NK-92 (cell line): ENCODE measurements around the gene NTN1.
"Not testable (repeated sequence)": the region's sequence is repeated elsewhere in the genome, so short reads cannot be mapped to it uniquely, and the experiment has no call there.

Experiments
- DNase-seq: peaks from one replicate; lab custom pipeline; 2025; ENCODE audit not compliant: unreplicated experiment; lab: John Stamatoyannopoulos, UW

NTN1 gene

GRCh38 chr17:9241371-9241712, 220.0 kb downstream of the NTN1 start:
- DNase-seq = no peak

- no peak for DNase-seq
Observed at GRCh38 chr17:9241774-9242496, 220.6 kb downstream of the NTN1 start.

GRCh38 chr17:9242497-9242881, 221.2 kb downstream of the NTN1 start:
- no peak for DNase-seq

GRCh38 chr17:9242983-9243382, 221.7 kb downstream of the NTN1 start:
- no peak for DNase-seq

- DNase-seq = no peak
Observed at GRCh38 chr17:9244066-9245052, 223.0 kb downstream of the NTN1 start.

- no peak for DNase-seq
Observed at GRCh38 chr17:9247401-9247938, 226.2 kb downstream of the NTN1 start.

GRCh38 chr17:9249245-9249953, 228.1 kb downstream of the NTN1 start:
- DNase-seq = no peak

- no peak for DNase-seq
Observed at GRCh38 chr17:9251273-9251672, 230.0 kb downstream of the NTN1 start.

GRCh38 chr17:9253308-9253707, 232.0 kb downstream of the NTN1 start:
- no peak for DNase-seq

- no peak for DNase-seq
Observed at GRCh38 chr17:9254841-9255240, 233.5 kb downstream of the NTN1 start.

GRCh38 chr17:9255833-9256232, 234.5 kb downstream of the NTN1 start:
- no peak for DNase-seq

GRCh38 chr17:9256361-9256750, 235.0 kb downstream of the NTN1 start:
- no peak for DNase-seq

- no peak for DNase-seq
Observed at GRCh38 chr17:9256751-9257629, 235.7 kb downstream of the NTN1 start.

GRCh38 chr17:9257630-9257965, 236.3 kb downstream of the NTN1 start:
- DNase-seq = not testable (repeated sequence)

GRCh38 chr17:9258115-9259015, 237.1 kb downstream of the NTN1 start:
- no peak for DNase-seq

- DNase-seq = no peak
Observed at GRCh38 chr17:9259419-9259818, 238.1 kb downstream of the NTN1 start.

GRCh38 chr17:9261081-9262012, 240.0 kb downstream of the NTN1 start:
- DNase-seq = no peak

- DNase-seq = no peak
Observed at GRCh38 chr17:9266031-9266680, 244.8 kb downstream of the NTN1 start.
